Measurements from ENCODE around the gene LRRC74B.
"Not testable (repeated sequence)": the region's sequence is repeated elsewhere in the genome, so short reads cannot be mapped to it uniquely, and the experiment has no call there.

Gene LRRC74B

GRCh38 chr22:21032037-21032867, 13.5 kb upstream of the LRRC74B start, which contains the start of gene SLC7A4:
Gene SLC7A4, minus strand, starts transcription at chr22:21032561. Its CDS starts 749 bp downstream, at chr22:21031812.
- DNase-seq, result no peak

GRCh38 chr22:21032868-21033688, 12.7 kb upstream of the LRRC74B start:
- DNase-seq, result no peak

GRCh38 chr22:21033895-21034294, 11.9 kb upstream of the LRRC74B start:
- DNase-seq, result no peak

- DNase-seq, result no peak
Measured at GRCh38 chr22:21034989-21035388, 10.8 kb upstream of the LRRC74B start.

GRCh38 chr22:21038405-21038804, 7.3 kb upstream of the LRRC74B start:
- DNase-seq, result no peak

GRCh38 chr22:21039158-21039557, 6.6 kb upstream of the LRRC74B start:
- DNase-seq, result not testable (repeated sequence)

- no peak for DNase-seq
Measured at GRCh38 chr22:21041937-21042336, 3.8 kb upstream of the LRRC74B start.

- DNase-seq, result no peak
Measured at GRCh38 chr22:21042978-21043859, 2.5 kb upstream of the LRRC74B start.

GRCh38 chr22:21043860-21044535, 1.7 kb upstream of the LRRC74B start:
- no peak for DNase-seq

- no peak for DNase-seq
Measured at GRCh38 chr22:21044931-21045584, 688 bp upstream of the LRRC74B start.

GRCh38 chr22:21047035-21047661, 1.4 kb downstream of the LRRC74B start:
- no peak for DNase-seq

GRCh38 chr22:21047730-21048129, 2.0 kb downstream of the LRRC74B start:
- DNase-seq, result no peak

- not testable (repeated sequence) for DNase-seq
Measured at GRCh38 chr22:21048448-21048847, 2.7 kb downstream of the LRRC74B start.

GRCh38 chr22:21048965-21049364, 3.2 kb downstream of the LRRC74B start:
- DNase-seq, result not testable (repeated sequence)

GRCh38 chr22:21051145-21051830, 5.5 kb downstream of the LRRC74B start:
- DNase-seq, result no peak

- no peak for DNase-seq
Measured at GRCh38 chr22:21051831-21052400, 6.2 kb downstream of the LRRC74B start.

- DNase-seq, result no peak
Measured at GRCh38 chr22:21052715-21053459, 7.1 kb downstream of the LRRC74B start.

- DNase-seq, result no peak
Measured at GRCh38 chr22:21054046-21054713, 8.4 kb downstream of the LRRC74B start.

Data from NCI-H1930 (cell line).